NCI-H524 treated with DMSO at 0.1 percent for 48 hours (cell line): ENCODE measurements around the gene TMEM81.

Experiments
- DNase-seq: peaks from one replicate; lab custom pipeline; 2025; lab: John Stamatoyannopoulos, UW

TMEM81 gene

GRCh38 chr1:205084360-205084759, at the start of gene TMEM81:
Gene TMEM81 (minus strand): TSS chr1:205084460. CDS start chr1:205084320, 140 bp downstream.
- DNase-seq = no peak

GRCh38 chr1:205133287-205133686, 49.0 kb upstream of the TMEM81 start:
- DNase-seq = no peak

- no peak for DNase-seq
Measured at GRCh38 chr1:205129447-205130029, 45.3 kb upstream of the TMEM81 start.

- no peak for DNase-seq
Measured at GRCh38 chr1:205128050-205128449, 43.8 kb upstream of the TMEM81 start.

GRCh38 chr1:205127646-205128045, 43.4 kb upstream of the TMEM81 start:
- no peak for DNase-seq

GRCh38 chr1:205124726-205125125, 40.5 kb upstream of the TMEM81 start:
- no peak for DNase-seq

GRCh38 chr1:205122489-205122882, 38.2 kb upstream of the TMEM81 start:
- DNase-seq = no peak

- peak; percentile 86 for DNase-seq
Measured at GRCh38 chr1:205121660-205122488, 37.6 kb upstream of the TMEM81 start, which contains the start of gene RBBP5. Gene RBBP5 (minus strand): TSS chr1:205121978. CDS start chr1:205121873, 105 bp downstream.

GRCh38 chr1:205118752-205119151, 34.5 kb upstream of the TMEM81 start:
- DNase-seq = no peak

GRCh38 chr1:205111354-205111753, 27.1 kb upstream of the TMEM81 start:
- no peak for DNase-seq

- DNase-seq = no peak
Measured at GRCh38 chr1:205109711-205110110, 25.5 kb upstream of the TMEM81 start.

- no peak for DNase-seq
Measured at GRCh38 chr1:205109269-205109668, 25.0 kb upstream of the TMEM81 start.

GRCh38 chr1:205108464-205108863, 24.2 kb upstream of the TMEM81 start:
- no peak for DNase-seq

- no peak for DNase-seq
Measured at GRCh38 chr1:205107327-205107726, 23.1 kb upstream of the TMEM81 start.

GRCh38 chr1:205102404-205102803, 18.1 kb upstream of the TMEM81 start:
- DNase-seq = no peak

GRCh38 chr1:205098242-205098641, 14.0 kb upstream of the TMEM81 start:
- no peak for DNase-seq

GRCh38 chr1:205095422-205095821, 11.2 kb upstream of the TMEM81 start:
- no peak for DNase-seq

GRCh38 chr1:205091043-205091740, 6.9 kb upstream of the TMEM81 start:
- no peak for DNase-seq

GRCh38 chr1:205088341-205088740, 4.1 kb upstream of the TMEM81 start:
- DNase-seq = no peak

GRCh38 chr1:205082431-205082830, 1.8 kb downstream of the TMEM81 start:
- no peak for DNase-seq

- no peak for DNase-seq
Measured at GRCh38 chr1:205077934-205078311, 6.3 kb downstream of the TMEM81 start.

- DNase-seq = no peak
Measured at GRCh38 chr1:205077158-205077933, 6.9 kb downstream of the TMEM81 start.
